Naive B cell (primary cell): ENCODE results near the gene SPG11. TPM values are rescaled to one million over a fixed set of nuclear protein-coding genes. Genes with fewer than 3 reads are reported as not detected.
"Not testable (repeated sequence)": the region's sequence is repeated elsewhere in the genome, so short reads cannot be mapped to it uniquely, and the experiment has no call there.

Experiments
- ATAC-seq, 2 donors: fragments of 150-1000 bp; cut with Tn5 transposase; 2 replicates each; pipeline ENCODE4 v1.10.0; 2021; ENCODE audit warnings: low read depth in 2 of 2, mild to moderate bottlenecking in 2 of 2, moderate library complexity in 2 of 2
- DNase-seq: peaks from one replicate; pipeline ENCODE4 v3.0.0; 2022
- H3K27ac Mint-ChIP-seq, 6 donors: one replicate each; pipeline ENCODE4 v1.8.0; 2020 to 2022; ENCODE audit warnings: mild to moderate bottlenecking in 6 of 6, mixed read lengths in 6 of 6, moderate library complexity in 5 of 6, inconsistent platforms in 2 of 6
- H3K27me3 Mint-ChIP-seq, 3 donors: one replicate each; pipeline ENCODE4 v1.8.0; 2021 to 2022; ENCODE audit warnings: mixed read lengths in 3 of 3, mild to moderate bottlenecking in 1 of 3
- H3K36me3 Mint-ChIP-seq, 2 donors: one replicate each; pipeline ENCODE4 v1.8.0; 2020 to 2022; ENCODE audit warnings: mixed read lengths in 2 of 2, inconsistent platforms in 1 of 2, mild to moderate bottlenecking in 1 of 2
- H3K4me1 Mint-ChIP-seq, 3 donors: one replicate each; pipeline ENCODE4 v1.8.0; 2020 to 2022; ENCODE audit warnings: mixed read lengths in 3 of 3, inconsistent platforms in 1 of 3, mild to moderate bottlenecking in 1 of 3, moderate library complexity in 1 of 3
- H3K4me3 Mint-ChIP-seq, 8 donors: one replicate each; pipeline ENCODE4 v1.8.0; 2020 to 2022; ENCODE audit warnings: mild to moderate bottlenecking in 8 of 8, mixed read lengths in 8 of 8, moderate library complexity in 8 of 8, inconsistent platforms in 2 of 8
- H3K9me3 Mint-ChIP-seq, 7 donors: one replicate each; pipeline ENCODE4 v1.8.0; 2020 to 2022; ENCODE audit warnings: mixed read lengths in 7 of 7, mild to moderate bottlenecking in 5 of 7, inconsistent platforms in 2 of 7, moderate library complexity in 1 of 7
- polyA plus RNA-seq, 6 donors: library from polyadenylated mRNA; unstranded; fragments of 300-500 nt; fragmentation: Illumina TruSeq; gene quantifications; one replicate each; pipeline ENCODE4 v1.2.3, GENCODE V29; 2021; ENCODE audit warnings: low read depth in 6 of 6

The SPG11 gene
- polyA plus RNA-seq, 6 donors from 2014 or later = 19.7 to 70.0 (median 53.0) TPM

DNA sequence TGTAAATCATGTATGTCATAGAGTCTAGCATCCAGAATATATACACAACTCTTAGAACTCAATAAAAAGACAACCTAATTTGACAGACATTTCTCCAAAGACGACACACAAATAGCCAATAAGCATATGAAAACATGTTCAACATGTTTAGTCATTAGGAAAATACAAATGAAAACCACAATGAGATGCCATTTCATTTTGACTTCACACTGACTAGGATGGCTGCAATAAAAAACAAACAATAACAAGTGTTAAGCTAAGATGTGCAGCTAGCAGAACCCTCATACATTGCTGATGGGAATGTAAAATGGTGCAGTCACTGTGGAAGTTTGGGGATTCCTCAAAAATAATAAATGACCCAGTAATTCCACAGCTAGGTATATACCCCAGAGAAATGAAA is 16.4 kb downstream of the SPG11 start:
- ATAC-seq (no peak), DNase-seq (no peak)
- Mint-ChIP-seq H3K4me3 (no peak overlapping the region), H3K4me1 (peaks cover 31 to 47% (median 35%) of the 10 kb centered on the region in 3 donors), H3K9me3 (peaks cover 0 to 8% (median 3%) of the 10 kb centered on the region in 7 donors), H3K27me3 (no peaks in the 10 kb centered on the region), H3K27ac (no peak overlapping the region), H3K36me3 (peaks cover 35 to 40% of the 10 kb centered on the region in 2 donors)

DNA sequence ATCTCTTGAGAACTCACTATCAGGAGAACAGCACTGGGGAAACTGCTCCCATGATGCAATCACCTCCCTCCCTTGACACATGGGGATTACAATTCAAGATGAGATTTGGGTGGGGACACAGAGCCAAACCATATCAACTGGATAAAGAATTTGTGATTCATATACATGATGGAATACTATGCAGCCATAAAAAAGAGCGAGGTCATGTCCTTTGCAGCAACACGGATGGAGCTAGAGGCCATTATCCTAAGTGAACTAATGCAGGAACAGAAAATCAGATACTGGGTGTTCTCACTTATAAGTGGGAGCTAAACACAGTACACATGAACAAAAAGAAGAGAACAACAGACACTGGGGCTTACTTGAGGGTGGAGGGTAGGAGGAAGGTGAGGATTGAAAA is 17.0 kb downstream of the SPG11 start:
- DNase-seq = no peak
- Mint-ChIP-seq H3K4me1 (peaks cover 33 to 51% (median 37%) of the 10 kb centered on the region in 3 donors), H3K27ac (peak overlapping the region in 3 of 6 donors; percentile 7 to 77 (median 22)), H3K27me3 (no peaks in the 10 kb centered on the region), H3K9me3 (peaks cover 0 to 8% (median 3%) of the 10 kb centered on the region in 7 donors), H3K4me3 (no peak overlapping the region), H3K36me3 (peaks cover 40 to 41% of the 10 kb centered on the region in 2 donors)
- no peak for ATAC-seq

GRCh38 chr15:44641651-44642050 is 21.8 kb downstream of the SPG11 start:
- peak overlapping the region in 5 of 6 donors; percentile 32 to 86 (median 78) for H3K27ac Mint-ChIP-seq
- H3K9me3 Mint-ChIP-seq = peaks cover 0 to 7% (median 3%) of the 10 kb centered on the region in 7 donors
- ATAC-seq = no peak
- H3K36me3 Mint-ChIP-seq = peaks cover 29 to 32% of the 10 kb centered on the region in 2 donors
- no peak for DNase-seq
- H3K4me1 Mint-ChIP-seq = peaks cover 30 to 43% (median 39%) of the 10 kb centered on the region in 3 donors
- no peaks in the 10 kb centered on the region for H3K27me3 Mint-ChIP-seq
- peak overlapping the region in 1 of 8 donors; percentile 15 for H3K4me3 Mint-ChIP-seq

GRCh38 chr15:44636976-44637375 is 26.5 kb downstream of the SPG11 start:
- Mint-ChIP-seq H3K9me3 (no peaks in the 10 kb centered on the region), H3K27me3 (no peaks in the 10 kb centered on the region), H3K27ac (no peak overlapping the region), H3K36me3 (peaks cover 7 to 16% of the 10 kb centered on the region in 2 donors), H3K4me1 (peaks cover 4 to 17% (median 8%) of the 10 kb centered on the region in 3 donors), H3K4me3 (no peak overlapping the region)
- ATAC-seq = no peak
- DNase-seq = no peak

DNA sequence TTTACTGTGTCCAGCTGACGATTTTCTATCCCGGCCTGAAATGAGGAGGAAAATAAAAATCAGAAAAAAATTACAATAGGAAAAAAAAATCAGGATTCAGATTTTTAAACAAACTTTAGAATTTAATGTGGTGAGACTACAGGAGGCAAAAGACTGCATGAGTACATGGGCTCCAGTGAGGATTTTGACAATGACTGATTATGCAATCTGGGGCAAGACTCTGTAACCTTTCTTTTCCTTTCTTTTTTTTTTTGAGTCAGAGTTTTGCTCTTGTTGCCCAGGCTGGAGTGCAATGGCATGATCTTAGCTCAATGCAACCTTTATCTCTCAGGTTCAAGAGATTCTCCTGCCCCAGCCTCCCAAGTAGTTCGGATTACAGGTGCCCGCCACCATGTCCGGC is 29.9 kb downstream of the SPG11 start:
- DNase-seq (no peak), ATAC-seq (no peak)
- Mint-ChIP-seq H3K4me1 (peaks cover 0 to 5% (median 4%) of the 10 kb centered on the region in 3 donors), H3K4me3 (no peak overlapping the region), H3K27me3 (no peaks in the 10 kb centered on the region), H3K36me3 (peaks cover 7 to 16% of the 10 kb centered on the region in 2 donors), H3K27ac (peak overlapping the region in 1 of 6 donors; percentile 35), H3K9me3 (no peaks in the 10 kb centered on the region)

- peaks cover 13 to 21% of the 10 kb centered on the region in 2 donors for H3K36me3 Mint-ChIP-seq
- not testable (repeated sequence) for DNase-seq, H3K4me3 Mint-ChIP-seq, H3K4me1 Mint-ChIP-seq, H3K9me3 Mint-ChIP-seq, H3K27me3 Mint-ChIP-seq
- H3K27ac Mint-ChIP-seq = peak overlapping the region in 2 of 6 donors; percentile 72 to 86
- peak; percentile 46 to 65 for ATAC-seq
Measured at GRCh38 chr15:44625286-44625685, 38.2 kb downstream of the SPG11 start.

- Mint-ChIP-seq H3K4me3 (no peak overlapping the region), H3K27ac (peak overlapping the region in 3 of 6 donors; percentile 18 to 79 (median 25)), H3K27me3 (no peaks in the 10 kb centered on the region), H3K4me1 (peaks cover 5 to 9% (median 6%) of the 10 kb centered on the region in 3 donors), H3K9me3 (peaks cover 0 to 4% (median 0%) of the 10 kb centered on the region in 7 donors), H3K36me3 (peaks cover 4 to 29% of the 10 kb centered on the region in 2 donors)
- ATAC-seq = no peak
- no peak for DNase-seq
Measured at GRCh38 chr15:44623178-44623577, 40.3 kb downstream of the SPG11 start.

- Mint-ChIP-seq H3K9me3 (peaks cover 0 to under 1% (median 0%) of the 10 kb centered on the region in 7 donors), H3K4me1 (peaks cover under 1 to 4% (median under 1%) of the 10 kb centered on the region in 3 donors), H3K27me3 (no peaks in the 10 kb centered on the region), H3K36me3 (peaks cover 14% of the 10 kb centered on the region in 2 donors), H3K27ac (no peak overlapping the region), H3K4me3 (no peak overlapping the region)
- DNase-seq = no peak
- ATAC-seq = no peak
Measured at GRCh38 chr15:44620081-44620480, 43.4 kb downstream of the SPG11 start.

DNA sequence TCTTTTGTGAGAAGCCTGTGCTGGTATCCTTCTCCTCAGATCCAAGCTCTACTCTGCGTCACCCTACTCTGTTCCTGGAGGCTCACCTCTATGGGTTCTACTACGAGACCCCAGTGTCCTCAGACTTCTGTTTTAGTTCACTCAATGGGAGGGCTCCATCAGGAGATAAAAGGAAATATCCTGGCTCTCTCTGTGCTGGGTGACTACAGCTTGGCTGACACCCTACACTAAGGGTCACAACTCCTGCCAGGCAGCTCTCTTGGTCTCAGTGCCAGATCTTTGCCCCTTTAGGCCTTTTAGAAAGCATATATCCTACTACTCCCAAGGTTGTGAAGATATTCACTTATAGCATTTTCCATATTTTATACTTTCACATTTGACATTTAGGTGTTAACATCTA is 46.5 kb downstream of the SPG11 start:
- H3K4me3 Mint-ChIP-seq = no peak overlapping the region
- peaks cover 0 to 4% (median 0%) of the 10 kb centered on the region in 3 donors for H3K4me1 Mint-ChIP-seq
- H3K27me3 Mint-ChIP-seq = no peaks in the 10 kb centered on the region
- H3K36me3 Mint-ChIP-seq = peaks cover 20 to 22% of the 10 kb centered on the region in 2 donors
- no peak overlapping the region for H3K27ac Mint-ChIP-seq
- H3K9me3 Mint-ChIP-seq = no peaks in the 10 kb centered on the region
- DNase-seq (no peak), ATAC-seq (no peak)

DNA sequence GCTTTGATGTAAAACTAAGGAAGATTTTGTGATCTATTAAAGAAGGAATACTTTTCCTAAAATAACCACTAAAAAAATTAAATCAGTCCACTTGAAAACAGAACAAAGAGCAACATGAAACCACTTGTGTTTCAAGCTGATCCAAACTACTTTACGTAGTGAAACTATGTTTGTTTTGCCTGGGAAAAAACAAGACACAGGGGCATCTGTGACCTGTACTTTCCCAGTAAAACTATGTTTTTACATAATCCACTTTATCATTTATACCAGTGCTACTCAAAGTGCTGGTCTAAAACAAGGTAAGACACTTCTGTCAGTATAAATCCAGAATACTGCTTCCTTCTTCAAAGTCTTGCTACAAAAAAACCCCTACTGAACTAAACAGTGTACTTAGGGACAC is 56.7 kb downstream of the SPG11 start:
- Mint-ChIP-seq H3K36me3 (peaks cover 21 to 25% of the 10 kb centered on the region in 2 donors), H3K4me1 (no peaks in the 10 kb centered on the region), H3K4me3 (no peak overlapping the region), H3K27ac (peak overlapping the region in 1 of 6 donors; percentile 3), H3K27me3 (no peaks in the 10 kb centered on the region), H3K9me3 (no peaks in the 10 kb centered on the region)
- DNase-seq (no peak), ATAC-seq (no peak)

- Mint-ChIP-seq H3K4me3 (no peak overlapping the region), H3K9me3 (no peaks in the 10 kb centered on the region), H3K27ac (peak overlapping the region in 2 of 6 donors; percentile 0 to 45), H3K4me1 (no peaks in the 10 kb centered on the region), H3K27me3 (no peaks in the 10 kb centered on the region), H3K36me3 (peaks cover 22 to 23% of the 10 kb centered on the region in 2 donors)
- no peak for DNase-seq
- no peak for ATAC-seq
Measured at GRCh38 chr15:44603126-44603525, 60.3 kb downstream of the SPG11 start.

DNA sequence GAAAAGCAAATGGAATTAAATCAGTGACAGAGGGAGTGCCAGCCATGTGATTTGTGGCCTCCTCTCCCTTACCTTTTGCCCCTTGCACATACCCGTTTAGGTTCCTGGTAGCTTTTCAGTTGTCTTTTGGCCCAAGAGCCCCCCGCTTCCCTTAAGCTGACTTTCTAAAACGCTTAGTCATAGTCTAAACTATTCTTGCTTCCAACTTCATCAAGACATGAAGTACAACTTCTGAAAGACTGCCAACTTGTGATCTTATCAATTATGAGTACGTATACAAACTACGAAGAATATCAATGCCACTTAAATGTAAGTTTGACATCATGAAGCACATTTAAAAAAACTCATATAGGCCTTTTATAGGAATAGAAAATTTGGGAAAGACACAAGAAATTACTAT is 64.6 kb downstream of the SPG11 start:
- Mint-ChIP-seq H3K9me3 (no peaks in the 10 kb centered on the region), H3K4me3 (no peak overlapping the region), H3K27me3 (no peaks in the 10 kb centered on the region), H3K36me3 (peaks cover 6 to 13% of the 10 kb centered on the region in 2 donors), H3K4me1 (peaks cover 0 to 8% (median 0%) of the 10 kb centered on the region in 3 donors), H3K27ac (peak overlapping the region in 3 of 6 donors; percentile 13 to 51 (median 33))
- ATAC-seq (no peak), DNase-seq (no peak)

- no peaks in the 10 kb centered on the region for H3K27me3 Mint-ChIP-seq
- no peaks in the 10 kb centered on the region for H3K9me3 Mint-ChIP-seq
- peak overlapping the region in 2 of 6 donors; percentile 33 for H3K27ac Mint-ChIP-seq
- peaks cover 4 to 14% (median 7%) of the 10 kb centered on the region in 3 donors for H3K4me1 Mint-ChIP-seq
- ATAC-seq (no peak), DNase-seq (no peak)
- peaks cover 6 to 12% of the 10 kb centered on the region in 2 donors for H3K36me3 Mint-ChIP-seq
- no peak overlapping the region for H3K4me3 Mint-ChIP-seq
Measured at GRCh38 chr15:44598066-44598465, 65.4 kb downstream of the SPG11 start.

- H3K9me3 Mint-ChIP-seq = no peaks in the 10 kb centered on the region
- no peaks in the 10 kb centered on the region for H3K27me3 Mint-ChIP-seq
- peaks cover 6 to 10% of the 10 kb centered on the region in 2 donors for H3K36me3 Mint-ChIP-seq
- ATAC-seq (no peak), DNase-seq (no peak)
- H3K4me1 Mint-ChIP-seq = peaks cover 4 to 14% (median 7%) of the 10 kb centered on the region in 3 donors
- peak overlapping the region in 1 of 6 donors; percentile 3 for H3K27ac Mint-ChIP-seq
- H3K4me3 Mint-ChIP-seq = no peak overlapping the region
Measured at GRCh38 chr15:44596511-44597010, 66.9 kb downstream of the SPG11 start.
